ENCODE measurements around the gene SLC37A1. TPM values are rescaled to one million over a fixed set of nuclear protein-coding genes. Genes with fewer than 3 reads are reported as not detected.

SLC37A1 gene
- total RNA-seq = 1 to 10 TPM; 6.6 to 9.6 TPM

GRCh38 chr21:42513151-42513984, at the start of gene SLC37A1:
Gene SLC37A1 (plus strand): TSS chr21:42513852. CDS start chr21:42518455, 4,603 bp downstream.
- Histone ChIP-seq H3K9me3 (no peaks in the 10 kb centered on the region), H3K36me3 (no peaks in the 10 kb centered on the region), H3K4me1 (ENCODE audit: control insufficient read depth in 1 of 2, low read depth in 2 of 2) (peaks cover 4 to 13% of the 10 kb centered on the region in 2 donors), H3K27ac (peak within 1 kb of the TSS; percentile 39 to 49), H3K4me3 (peak within 1 kb of the TSS; percentile 93), H3K27me3 (replicated peaks; ENCODE audit: insufficient read depth) (no peaks in the 10 kb centered on the region)
- DNase-seq (ENCODE audit: low spot score) = no peak
- ATAC-seq (ENCODE audit: insufficient number of reproducible peaks, low FRiP score, low read depth) = no peak
- TF ChIP-seq, protein P1, sequence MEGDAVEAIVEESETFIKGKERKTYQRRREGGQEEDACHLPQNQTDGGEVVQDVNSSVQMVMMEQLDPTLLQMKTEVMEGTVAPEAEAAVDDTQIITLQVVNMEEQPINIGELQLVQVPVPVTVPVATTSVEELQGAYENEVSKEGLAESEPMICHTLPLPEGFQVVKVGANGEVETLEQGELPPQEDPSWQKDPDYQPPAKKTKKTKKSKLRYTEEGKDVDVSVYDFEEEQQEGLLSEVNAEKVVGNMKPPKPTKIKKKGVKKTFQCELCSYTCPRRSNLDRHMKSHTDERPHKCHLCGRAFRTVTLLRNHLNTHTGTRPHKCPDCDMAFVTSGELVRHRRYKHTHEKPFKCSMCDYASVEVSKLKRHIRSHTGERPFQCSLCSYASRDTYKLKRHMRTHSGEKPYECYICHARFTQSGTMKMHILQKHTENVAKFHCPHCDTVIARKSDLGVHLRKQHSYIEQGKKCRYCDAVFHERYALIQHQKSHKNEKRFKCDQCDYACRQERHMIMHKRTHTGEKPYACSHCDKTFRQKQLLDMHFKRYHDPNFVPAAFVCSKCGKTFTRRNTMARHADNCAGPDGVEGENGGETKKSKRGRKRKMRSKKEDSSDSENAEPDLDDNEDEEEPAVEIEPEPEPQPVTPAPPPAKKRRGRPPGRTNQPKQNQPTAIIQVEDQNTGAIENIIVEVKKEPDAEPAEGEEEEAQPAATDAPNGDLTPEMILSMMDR (IDR thresholded peaks at IDR 0.05) = no peak

DNA sequence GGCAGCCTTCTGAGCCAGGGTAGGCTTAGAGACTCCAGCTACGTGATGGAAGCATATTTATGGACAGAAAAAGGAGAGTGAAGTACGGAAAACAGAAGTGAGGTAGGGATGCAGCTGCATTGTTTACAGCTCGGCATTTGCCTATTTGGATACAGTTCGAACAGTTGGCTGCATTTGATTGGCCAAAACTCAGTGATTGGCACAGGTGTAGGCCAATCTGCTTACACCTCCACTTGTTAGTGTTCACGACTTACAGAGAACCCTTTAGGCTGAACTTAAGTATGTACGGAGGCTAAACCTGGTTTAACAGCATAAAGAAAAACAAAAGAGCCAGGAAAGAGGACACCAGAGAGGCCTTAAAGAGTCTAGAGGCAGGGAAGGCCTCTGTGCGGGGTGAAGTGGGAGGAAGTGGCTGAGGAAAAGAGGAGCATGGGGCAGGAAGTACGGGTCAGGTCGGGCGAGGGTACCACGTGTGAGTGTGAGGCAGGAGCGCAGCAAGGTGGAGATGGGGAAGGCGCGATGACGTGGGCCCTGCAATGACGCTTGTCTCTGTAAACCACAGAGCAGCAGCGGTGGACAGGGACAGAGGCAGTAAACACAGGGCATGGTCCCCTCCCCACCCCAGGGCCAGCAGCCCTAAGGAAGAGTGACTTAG, 49.7 kb upstream of the SLC37A1 start:
- DNase-seq (ENCODE audit: low spot score) = no peak
- no peak overlapping the region for H3K27ac ChIP-seq
- ATAC-seq (ENCODE audit: insufficient number of reproducible peaks, low FRiP score, low read depth) = no peak
- H3K27me3 ChIP-seq (replicated peaks; ENCODE audit: insufficient read depth) = no peaks in the 10 kb centered on the region
- H3K9me3 ChIP-seq = no peaks in the 10 kb centered on the region
- no peaks in the 10 kb centered on the region for H3K4me1 ChIP-seq (ENCODE audit: control insufficient read depth in 1 of 2, low read depth in 2 of 2)
- TF ChIP-seq, protein P1 (IDR thresholded peaks at IDR 0.05) = no peak
- no peak overlapping the region for H3K4me3 ChIP-seq
- no peaks in the 10 kb centered on the region for H3K36me3 ChIP-seq

DNA sequence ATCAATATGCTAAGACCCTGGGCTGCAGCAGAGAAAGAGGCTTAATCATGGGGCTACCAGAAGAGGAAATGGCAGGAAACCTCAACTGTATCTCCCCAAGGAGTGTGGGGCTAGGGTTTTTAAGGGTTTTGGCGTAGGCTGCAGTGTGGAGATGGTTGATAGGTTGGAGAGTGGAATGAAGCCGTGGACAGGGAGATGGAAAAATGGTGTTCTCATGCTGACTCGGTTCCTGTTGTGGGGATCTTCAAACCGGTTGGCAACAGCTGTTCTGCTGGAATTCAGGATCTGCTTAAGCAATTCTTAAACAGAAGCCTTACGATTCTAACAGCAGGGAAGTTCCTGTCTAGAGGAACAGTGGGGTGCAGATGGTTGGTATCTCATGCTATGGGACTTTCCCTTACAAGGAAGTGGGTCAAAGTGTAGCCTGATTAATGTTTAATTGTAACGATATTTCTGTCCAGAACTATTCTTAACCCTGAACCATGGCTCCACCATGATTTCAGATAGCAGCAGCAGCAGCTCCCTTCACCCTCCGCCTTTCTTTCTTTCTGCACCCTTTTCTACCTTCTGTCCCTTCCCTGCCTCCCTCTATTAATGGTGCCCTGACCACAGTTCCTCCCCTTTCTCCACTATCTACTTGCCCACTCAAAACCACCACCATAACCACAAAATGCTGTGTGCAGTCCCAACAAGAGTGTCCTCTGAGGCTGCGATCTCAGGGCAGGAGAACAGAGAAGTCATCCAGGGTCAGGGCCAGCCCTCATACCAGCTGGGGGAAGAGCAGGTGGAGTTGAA, 48.4 kb upstream of the SLC37A1 start:
- ATAC-seq (ENCODE audit: insufficient number of reproducible peaks, low FRiP score, low read depth) (no peak), DNase-seq (ENCODE audit: low spot score) (no peak)
- Histone ChIP-seq H3K27ac (no peak overlapping the region), H3K36me3 (no peaks in the 10 kb centered on the region), H3K4me1 (ENCODE audit: control insufficient read depth in 1 of 2, low read depth in 2 of 2) (no peaks in the 10 kb centered on the region), H3K27me3 (replicated peaks; ENCODE audit: insufficient read depth) (no peaks in the 10 kb centered on the region), H3K4me3 (no peak overlapping the region), H3K9me3 (no peaks in the 10 kb centered on the region)
- TF ChIP-seq, protein P1 (IDR thresholded peaks at IDR 0.05) = no peak

DNA sequence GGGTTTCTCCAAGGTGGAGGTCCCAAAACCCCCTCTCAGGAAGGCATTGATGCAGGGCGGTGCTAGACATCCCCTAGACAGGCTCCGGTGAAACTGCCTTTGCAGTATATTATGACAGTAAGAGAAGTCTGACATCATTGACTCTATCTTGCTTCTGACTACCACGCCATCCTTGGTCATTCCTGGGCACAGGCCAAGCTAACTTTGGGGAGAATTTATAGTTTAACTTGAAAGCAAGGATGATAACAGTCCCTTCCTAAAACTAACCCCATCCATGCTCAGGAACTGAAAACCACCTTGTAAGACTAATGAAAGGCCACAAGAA, 47.9 kb upstream of the SLC37A1 start:
- no peak for DNase-seq (ENCODE audit: low spot score)
- H3K27ac ChIP-seq = no peak overlapping the region
- H3K27me3 ChIP-seq (replicated peaks; ENCODE audit: insufficient read depth) = no peaks in the 10 kb centered on the region
- no peaks in the 10 kb centered on the region for H3K36me3 ChIP-seq
- TF ChIP-seq, protein P1 (IDR thresholded peaks at IDR 0.05) = no peak
- H3K4me1 ChIP-seq (ENCODE audit: control insufficient read depth in 1 of 2, low read depth in 2 of 2) = no peaks in the 10 kb centered on the region
- ATAC-seq (ENCODE audit: insufficient number of reproducible peaks, low FRiP score, low read depth) = no peak
- no peaks in the 10 kb centered on the region for H3K9me3 ChIP-seq
- no peak overlapping the region for H3K4me3 ChIP-seq

DNA sequence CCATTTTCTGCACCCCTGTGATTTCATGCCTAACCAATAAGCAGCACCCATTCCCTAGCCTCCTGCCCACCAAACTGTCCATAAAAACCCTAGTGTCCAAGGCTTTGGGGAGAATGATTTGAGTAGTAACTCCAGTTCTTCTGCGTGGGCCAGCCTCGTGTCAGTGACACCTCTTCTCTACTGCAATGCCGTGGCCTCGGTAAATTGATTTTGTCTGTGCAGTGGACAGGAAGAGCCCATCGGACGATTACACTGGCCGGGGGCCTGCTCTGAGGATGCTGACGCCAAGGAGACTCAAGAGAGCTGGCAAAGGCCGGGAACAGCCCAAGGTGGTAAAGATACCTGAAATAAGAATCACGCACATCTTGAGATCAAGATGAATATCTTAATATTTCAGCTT, 47.0 kb upstream of the SLC37A1 start:
- ATAC-seq (ENCODE audit: insufficient number of reproducible peaks, low FRiP score, low read depth) = no peak
- H3K4me1 ChIP-seq (ENCODE audit: control insufficient read depth in 1 of 2, low read depth in 2 of 2) = no peaks in the 10 kb centered on the region
- no peak overlapping the region for H3K4me3 ChIP-seq
- no peaks in the 10 kb centered on the region for H3K36me3 ChIP-seq
- TF ChIP-seq, protein P1 (IDR thresholded peaks at IDR 0.05) = no peak
- DNase-seq (ENCODE audit: low spot score) = no peak
- no peak overlapping the region for H3K27ac ChIP-seq
- H3K27me3 ChIP-seq (replicated peaks; ENCODE audit: insufficient read depth) = no peaks in the 10 kb centered on the region
- H3K9me3 ChIP-seq = no peaks in the 10 kb centered on the region

All from thoracic aorta (tissue), 2 donors.